Cortex of kidney (tissue), 1 donor: ENCODE data around the gene PDP2.

Experiments used
- DNase-seq: peaks from one replicate; lab custom pipeline; 2025; lab: John Stamatoyannopoulos, UW

The PDP2 gene

GRCh38 chr16:66935314-66936011 is 55.1 kb downstream of the PDP2 start, which contains the start of gene CES2:
CES2 (plus strand) TSS chr16:66935516; CDS start chr16:66935636, 120 bp downstream.
- DNase-seq = no peak

- DNase-seq = no peak
Observed at GRCh38 chr16:66936462-66936861, 56.1 kb downstream of the PDP2 start.

- DNase-seq = no peak
Observed at GRCh38 chr16:66936889-66937554, 56.7 kb downstream of the PDP2 start.

- DNase-seq = no peak
Observed at GRCh38 chr16:66937725-66938337, 57.5 kb downstream of the PDP2 start.

- no peak for DNase-seq
Observed at GRCh38 chr16:66939366-66939765, 59.1 kb downstream of the PDP2 start.

- DNase-seq = no peak
Observed at GRCh38 chr16:66940236-66940635, 59.9 kb downstream of the PDP2 start.
